Measurements from ENCODE around the gene LRRN2.

GRCh38 chr1:204647114-204647804 is 38.3 kb downstream of the LRRN2 start:
- TF ChIP-seq CTCF (IDR thresholded peaks at IDR 0.05): no peak
- no peak for TF ChIP-seq EP300 (IDR thresholded peaks at IDR 0.05; ENCODE audit: low read depth)
